Pancreas (tissue), 10 donors: ENCODE data around the gene HSPA6. TPM values are rescaled to one million over a fixed set of nuclear protein-coding genes. Genes with fewer than 3 reads are reported as not detected.
"Not testable (repeated sequence)": the region's sequence is repeated elsewhere in the genome, so short reads cannot be mapped to it uniquely, and the experiment has no call there.

Experiments used
- ATAC-seq, 4 donors: fragments of 200-7000 bp; cut with Tn5 transposase; one replicate each; pipeline versions ENCODE4 v1.8.0 to v1.9.1; 2020; ENCODE audit warnings: mild to moderate bottlenecking in 4 of 4, moderate library complexity in 4 of 4
- DNase-seq, 6 donors: peaks; one replicate each; pipeline ENCODE4 v3.0.0-alpha.2; 2020
- FAIRE-seq: peaks from 2 replicates; lab custom pipeline; 2012; peaks lifted over from hg19 to GRCh38; lab: Jason Lieb, UNC
- H3K27ac ChIP-seq, 4 donors: fragments of 200-600 bp; sonication (generic); 1 replicate in 3 of 4; 2 replicates in 1 of 4; pipeline versions ENCODE4 v1.5.0 to v1.8.0; 2020
- H3K27me3 ChIP-seq, 4 donors: fragments of 200-600 bp; one replicate each; pipeline ENCODE4 v1.8.0; 2021
- H3K36me3 ChIP-seq, 3 donors: fragments of 200-600 bp; sonication (generic) in 1 of 3; one replicate each; pipeline versions ENCODE4 v1.5.0 to v1.8.0; 2020 to 2021
- H3K4me1 ChIP-seq, 3 donors: fragments of 200-600 bp; one replicate each; pipeline ENCODE4 v1.8.0; 2021
- H3K4me3 ChIP-seq, 4 donors: fragments of 200-600 bp; sonication (generic) in 2 of 4; one replicate each; pipeline versions ENCODE4 v1.5.0 to v1.8.0; 2020 to 2021
- H3K9me3 ChIP-seq, 4 donors: fragments of 200-600 bp; one replicate each; pipeline ENCODE4 v1.8.0; 2021
- WGBS, 2 donors: extraction: QIAGEN DNeasy Blood & Tissue Kit; methylation state at CpG; one replicate each; pipeline ENCODE4 v1.1.7; 2013; 5-methylcytosine and 5-hydroxymethylcytosine counted together
- intact Hi-C, 3 donors: fragments of 100-400 bp; cut with DNase I; formaldehyde crosslinking; loops; one replicate each; pipeline versions ENCODE4 v1.11.1 to v1.14.2; 2022
- polyA plus RNA-seq, 2 donors: library from polyadenylated mRNA; stranded (reverse); fragments of 200-250 nt; gene quantifications; one replicate each; pipeline ENCODE4 v1.2.3, GENCODE V29; 2013
- total RNA-seq, 6 donors: library from RNA; stranded (reverse); fragmentation: NEBNext Ultra II Directional in 4 of 6; extraction: Animal tissue kit (Norgen Biotek cat#: 25700) in 4 of 6; gene quantifications; one replicate each; pipeline versions ENCODE4 v1.2.1 to v1.2.4, GENCODE V29; 2021 to 2023
- donor health status: healthy with polysubstance abuse.
- donor health status: DM: no; HTN: no; CAD: no; lungs with moderate emphysema.
- donor health status: DM: no; HTN: no; CAD: no.
- donor health status: control.
- donor health status: control.
- donor health status: Bipolar disorder and iron deficiency.
- donor health status: DM: yes; HTN: yes; CAD: no.
- donor health status: DM: no; HTN: no; CAD: no.
- donor health status: DM: no; HTN: no; CAD: no.
- donor health status: DM: yes; HTN: yes; CAD: no.

The HSPA6 gene
- total and polyA plus RNA-seq, 8 donors, result 0.19 to 3.4 (median 1.4) TPM

- H3K4me1 ChIP-seq, intact Hi-C loops, ATAC-seq, FAIRE-seq, H3K27ac ChIP-seq, H3K4me3 ChIP-seq, H3K27me3 ChIP-seq, H3K9me3 ChIP-seq, DNase-seq, H3K36me3 ChIP-seq: not testable (repeated sequence)
- WGBS, 2 donors, result 26 to 38% methylated on average over 1 of the region's 1 CpG
These were observed 39.2 kb downstream of the HSPA6 start for GRCh38 chr1:161563522-161563921.

GRCh38 chr1:161566602-161566960 lies 42.2 kb downstream of the HSPA6 start:
- DNase-seq, intact Hi-C loops, FAIRE-seq, H3K27ac ChIP-seq, H3K4me1 ChIP-seq, H3K9me3 ChIP-seq, H3K4me3 ChIP-seq, H3K27me3 ChIP-seq, H3K36me3 ChIP-seq: not testable (repeated sequence)
- WGBS, 2 donors, result 96 to 100% methylated on average over 1 of the region's 3 CpGs
- peak in 1 of 4 donors; percentile 15 for ATAC-seq

GRCh38 chr1:161571703-161572102 lies 47.4 kb downstream of the HSPA6 start:
- H3K4me3 ChIP-seq, H3K9me3 ChIP-seq, intact Hi-C loops, H3K36me3 ChIP-seq, H3K27me3 ChIP-seq, H3K27ac ChIP-seq, H3K4me1 ChIP-seq, FAIRE-seq, DNase-seq: not testable (repeated sequence)
- ATAC-seq, result peak in 2 of 4 donors; percentile 25 to 37
- 66 to 73% methylated on average over 2 of the region's 8 CpGs for WGBS, 2 donors

Other genes starting within 250 kb of the HSPA6 start
- gene MPZ, start 214.6 kb upstream of the HSPA6 start, total RNA-seq, result 1 to 10 TPM in 4 of 6 donors, under 1 TPM in 2; 0.51 to 2.1 (median 1.4) TPM
- gene MPZ, start 214.6 kb upstream of the HSPA6 start, polyA plus RNA-seq, result 1 to 10 TPM; 1.3 to 2.8 TPM
- 10 to 100 TPM; 38.7 to 91.4 (median 58.8) TPM for gene SDHC, start 210.2 kb upstream of the HSPA6 start, total RNA-seq
- gene SDHC, start 210.2 kb upstream of the HSPA6 start, polyA plus RNA-seq, result 10 to 100 TPM; 18.2 to 64.6 TPM
- under 1 TPM in 1 of 6 donors, not detected in 5; 0.47 TPM for gene CFAP126, start 156.7 kb upstream of the HSPA6 start, total RNA-seq
- gene CFAP126, start 156.7 kb upstream of the HSPA6 start, polyA plus RNA-seq, result under 1 TPM; 0.34 to 0.87 TPM
- gene FCGR2A, start 19.1 kb upstream of the HSPA6 start, total RNA-seq, result 10 to 100 TPM in 3 of 6 donors, 1 to 10 TPM in 3; 2.0 to 32.7 (median 7.6) TPM
- gene FCGR2A, start 19.1 kb upstream of the HSPA6 start, polyA plus RNA-seq, result 1 to 10 TPM; 2.1 to 3.1 TPM
- gene FCGR3A, start 25.3 kb downstream of the HSPA6 start, total RNA-seq, result 10 to 100 TPM in 2 of 6 donors, 1 to 10 TPM in 4; 2.0 to 23.1 (median 6.1) TPM
- 1 to 10 TPM; 2.3 to 2.4 TPM for gene FCGR3A, start 25.3 kb downstream of the HSPA6 start, polyA plus RNA-seq
- gene FCGR3B, start 106.6 kb downstream of the HSPA6 start, total RNA-seq, result 1 to 10 TPM in 3 of 6 donors, under 1 TPM in 3; 0.22 to 5.2 (median 0.89) TPM
- gene FCGR3B, start 106.6 kb downstream of the HSPA6 start, polyA plus RNA-seq, result under 1 TPM; 0.15 to 0.28 TPM
- gene FCGR2B, start 138.6 kb downstream of the HSPA6 start, total RNA-seq, result 1 to 10 TPM in 3 of 6 donors, under 1 TPM in 3; 0.19 to 8.8 (median 2.6) TPM
- 1 to 10 TPM in 1 of 2 donors, under 1 TPM in 1; 0.80 to 1.1 TPM for gene FCGR2B, start 138.6 kb downstream of the HSPA6 start, polyA plus RNA-seq
- under 1 TPM in 1 of 6 donors, not detected in 5; 0.38 TPM for gene FCRLA, start 182.7 kb downstream of the HSPA6 start, total RNA-seq
- gene FCRLA, start 182.7 kb downstream of the HSPA6 start, polyA plus RNA-seq, result not detected
- under 1 TPM; 0.14 to 0.51 (median 0.36) TPM for gene FCRLB, start 197.0 kb downstream of the HSPA6 start, total RNA-seq
- under 1 TPM; 0.27 to 0.49 TPM for gene FCRLB, start 197.0 kb downstream of the HSPA6 start, polyA plus RNA-seq
- gene DUSP12, start 225.2 kb downstream of the HSPA6 start, total RNA-seq, result 10 to 100 TPM in 1 of 6 donors, 1 to 10 TPM in 5; 5.7 to 11.2 (median 8.3) TPM
- 10 to 100 TPM in 1 of 2 donors, 1 to 10 TPM in 1; 9.2 to 16.0 TPM for gene DUSP12, start 225.2 kb downstream of the HSPA6 start, polyA plus RNA-seq
- 10 to 100 TPM; 11.5 to 29.5 (median 18.1) TPM for gene ATF6, start 241.8 kb downstream of the HSPA6 start, total RNA-seq
- 1 to 10 TPM; 2.2 to 6.9 TPM for gene ATF6, start 241.8 kb downstream of the HSPA6 start, polyA plus RNA-seq